HCT116 (cell line): ENCODE data around the gene PGR. TPM values are rescaled to one million over a fixed set of nuclear protein-coding genes. Genes with fewer than 3 reads are reported as not detected.

ENCODE experiments used
- ATAC-seq: fragments of 200-7000 bp; cut with Tn5 transposase; 2 replicates; pipeline ENCODE4 v1.9.1; 2020; ENCODE audit warnings: mild to moderate bottlenecking, moderate library complexity
- BruUV-seq: library from RNA; stranded (reverse); fragments of 400-500 nt; replicated peaks from 2 replicates; lab custom pipeline; 2021; lab: Mats Ljungman, UMichigan
- CTCF ChIA-PET: fragments of 300-600 bp; sonication (Branson Sonifier 250); formaldehyde crosslinking; loops from one replicate; lab custom pipeline; 2021; ENCODE audit warnings: antibody characterized with exemption; lab: Charles Lee
- POLR2A ChIA-PET: fragments of 300-600, 350-600 bp; sonication (Branson Sonifier 250); formaldehyde crosslinking; loops from one replicate; lab custom pipeline; 2021; ENCODE audit warnings: antibody characterized with exemption; lab: Charles Lee
- RAD21 ChIA-PET, 2 experiments: fragments of 300-600 bp; sonication (Branson Sonifier 250); formaldehyde crosslinking; loops; one replicate each; lab custom pipeline; 2023; ENCODE audit warnings: low total read pairs in 2 of 2; ENCODE audit not compliant: uncharacterized antibody in 2 of 2, unreplicated experiment in 2 of 2, low non-redundant PET in 1 of 2; lab: Charles Lee
- DNase-seq: peaks from one replicate; pipeline ENCODE4 v3.0.0-alpha.2; 2010; ENCODE audit warnings: low read depth, low spot score
- H2AFZ ChIP-seq: fragments of 200-600 bp; shearing (Covaris generic), sonication (generic); 2 replicates; pipeline ENCODE4 v1.6.1; 2017; ENCODE audit warnings: low read depth, mixed run types, mixed read lengths, antibody characterized with exemption, low read length; ENCODE audit not compliant: poor library complexity, severe bottlenecking
- H3K27ac ChIP-seq: 2 replicates; pipeline ENCODE4 v1.5.1; 2012; ENCODE audit warnings: low read depth, low read length
- H3K27me3 ChIP-seq: fragments of 200-600 bp; sonication (generic); 2 replicates; pipeline ENCODE4 v1.6.1; 2016; ENCODE audit warnings: mixed run types, low read length, mixed read lengths; ENCODE audit not compliant: insufficient read depth
- H3K36me3 ChIP-seq, 2 experiments: fragments of 200-500 bp in 1 of 2; fragments of 200-600 bp in 1 of 2; sonication (Bioruptor generic) in 1 of 2; sonication (generic) in 1 of 2; 2 replicates each; pipeline versions ENCODE4 v1.5.1 to v1.6.1; 2014 to 2016; ENCODE audit warnings: low read length in 2 of 2, inconsistent platforms in 1 of 2, mixed read lengths in 1 of 2, mixed run types in 1 of 2; ENCODE audit not compliant: insufficient read depth in 2 of 2, control insufficient read depth in 1 of 2
- H3K4me1 ChIP-seq, 2 experiments: fragments of 200-600 bp in 1 of 2; sonication (generic) in 1 of 2; 2 replicates each; pipeline versions ENCODE4 v1.5.1 to v1.6.1; 2012 to 2017; ENCODE audit warnings: low read length in 2 of 2, inconsistent platforms in 1 of 2, mild to moderate bottlenecking in 1 of 2, mixed read lengths in 1 of 2, mixed run types in 1 of 2, moderate library complexity in 1 of 2; ENCODE audit not compliant: insufficient read depth in 2 of 2, control insufficient read depth in 1 of 2
- H3K4me2 ChIP-seq: fragments of 200-600 bp; sonication (generic); 2 replicates; pipeline ENCODE4 v1.6.1; 2017; ENCODE audit warnings: mixed run types, low read length, mixed read lengths
- H3K4me3 ChIP-seq, 2 experiments: fragments of 200-600 bp in 1 of 2; sonication (generic) in 1 of 2; replicated peaks in 1 of 2; 2 replicates each; pipeline ENCODE4 v1.5.1; 2011 to 2016; ENCODE audit warnings: low read length in 2 of 2, control low read depth in 1 of 2, low read depth in 1 of 2, mild to moderate bottlenecking in 1 of 2, mixed read lengths in 1 of 2, mixed run types in 1 of 2
- H3K79me2 ChIP-seq: fragments of 200-600 bp; sonication (generic); 2 replicates; pipeline ENCODE4 v1.6.1; 2017; ENCODE audit warnings: mild to moderate bottlenecking, mixed run types, low read length, moderate library complexity, mixed read lengths; ENCODE audit not compliant: insufficient read depth
- H3K9ac ChIP-seq: fragments of 200-600 bp; sonication (generic); 2 replicates; pipeline ENCODE4 v1.6.1; 2016; ENCODE audit warnings: low read length, mixed read lengths
- H3K9me2 ChIP-seq: fragments of 200-600 bp; sonication (generic), shearing (Covaris generic); 2 replicates; pipeline ENCODE4 v1.6.1; 2017; ENCODE audit warnings: mixed run types, mild to moderate bottlenecking, moderate library complexity; ENCODE audit not compliant: insufficient read depth
- H3K9me3 ChIP-seq, 2 experiments: fragments of 200-500 bp in 1 of 2; fragments of 200-600 bp in 1 of 2; sonication (Bioruptor generic) in 1 of 2; sonication (generic) in 1 of 2; 2 replicates each; pipeline ENCODE4 v1.6.1; 2014 to 2017; ENCODE audit warnings: low read length in 2 of 2, mixed read lengths in 2 of 2, inconsistent platforms in 1 of 2, low read depth in 1 of 2, mild to moderate bottlenecking in 1 of 2, mixed run types in 1 of 2, moderate library complexity in 1 of 2; ENCODE audit not compliant: control insufficient read depth in 1 of 2, insufficient read depth in 1 of 2
- H4K20me1 ChIP-seq: fragments of 200-600 bp; sonication (generic), shearing (Covaris generic); 2 replicates; pipeline ENCODE4 v1.6.1; 2017; ENCODE audit warnings: mixed run types, mild to moderate bottlenecking, moderate library complexity; ENCODE audit not compliant: insufficient read depth
- ATF3 ChIP-seq: IDR thresholded peaks from 2 replicates; pipeline ENCODE4 v1.6.1; 2012
- CTCF ChIP-seq, 3 experiments: fragments of 200-600 bp in 1 of 3; sonication (generic) in 1 of 3; IDR thresholded peaks in 2 of 3; conservative IDR thresholded peaks in 1 of 3; 2 replicates each; pipeline ENCODE4 v1.5.1; 2012 to 2017; ENCODE audit warnings: low read depth in 2 of 3, low read length in 2 of 3, antibody characterized with exemption in 1 of 3, borderline replicate concordance in 1 of 3, control low read depth in 1 of 3, mild to moderate bottlenecking in 1 of 3, mixed read lengths in 1 of 3, mixed run types in 1 of 3, moderate library complexity in 1 of 3; ENCODE audit not compliant: insufficient read depth in 1 of 3
- RAD21 ChIP-seq: IDR thresholded peaks from 2 replicates; pipeline ENCODE4 v1.6.1; 2012; ENCODE audit warnings: low read depth, mild to moderate bottlenecking
- intact Hi-C: fragments of 100-400 bp; cut with micrococcal nuclease; formaldehyde crosslinking; loops from 2 replicates; pipeline ENCODE4 v1.10.0; 2022
- total RNA-seq: library from RNA; stranded (reverse); gene quantifications from one replicate; pipeline ENCODE4 v1.2.1, GENCODE V29; 2021; ENCODE audit not compliant: unreplicated experiment

Gene PGR
- total RNA-seq, 1 experiment from 2014 or later: not detected

GRCh38 chr11:100980156-100980555 is 149.5 kb downstream of the PGR start:
- H3K9me2 ChIP-seq: no peaks in the 10 kb centered on the region
- BruUV-seq: no TSS peak
- ATAC-seq (no peak), DNase-seq (no peak)
- no peaks in the 10 kb centered on the region for H3K4me1 ChIP-seq
- no peak overlapping the region for H2AFZ ChIP-seq
- no peak overlapping the region for H3K4me3 ChIP-seq
- ChIA-PET CTCF (interaction anchor here (0.9 to 1.5 kb wide), 4 partner anchors 17 to 455 kb away, joined by 3 to 10 read pairs (median 6); no protein-coding TSS in a partner anchor), POLR2A (no interaction called here), RAD21 (no interaction called here)
- TF ChIP-seq ATF3: no peak
- peak; percentile 54 for TF ChIP-seq RAD21
- TF ChIP-seq CTCF (IDR thresholded peaks at IDR 0.05 in 2 of 3, conservative IDR thresholded peaks at IDR 0.05 in 1 of 3; ENCODE audit: borderline replicate concordance in 1 of 3, insufficient read depth in 1 of 3, low read depth in 2 of 3, low read length in 2 of 3): peak; percentile 28 to 43 (median 34); a peak in 5 of 6 replicates
- H3K9ac ChIP-seq: no peak overlapping the region
- H3K36me3 ChIP-seq: peaks cover 0 to 3% of the 10 kb centered on the region in 2 experiments; a peak in 2 of 4 replicates
- H4K20me1 ChIP-seq: no peaks in the 10 kb centered on the region
- no peak overlapping the region for H3K4me2 ChIP-seq
- H3K27me3 ChIP-seq: no peaks in the 10 kb centered on the region
- H3K27ac ChIP-seq: no peak overlapping the region
- H3K79me2 ChIP-seq: no peaks in the 10 kb centered on the region
- intact Hi-C loops: loop anchor here (2.0 kb wide), 2 partner anchors 343 to 457 kb away; no protein-coding TSS in a partner anchor
- no peaks in the 10 kb centered on the region for H3K9me3 ChIP-seq
